Ishikawa (cell line): ENCODE measurements around the gene FOXP1.

ENCODE experiments used
- CEBPB ChIP-seq: IDR thresholded peaks from 2 replicates; pipeline ENCODE4 v1.6.1; 2012
- CREB1 ChIP-seq: IDR thresholded peaks from 2 replicates; pipeline ENCODE4 v1.6.1; 2012; ENCODE audit warnings: low read depth
- EGR1 ChIP-seq: IDR thresholded peaks from 2 replicates; pipeline ENCODE4 v1.6.1; 2012
- EP300 ChIP-seq: IDR thresholded peaks from 2 replicates; pipeline ENCODE4 v1.6.1; 2012; ENCODE audit warnings: borderline replicate concordance
- FOXM1 ChIP-seq: IDR thresholded peaks from 2 replicates; pipeline ENCODE4 v1.6.1; 2012; ENCODE audit warnings: low read depth, borderline replicate concordance
- NFIC ChIP-seq: IDR thresholded peaks from 2 replicates; pipeline ENCODE4 v1.6.1; 2012
- RAD21 ChIP-seq: IDR thresholded peaks from 2 replicates; pipeline ENCODE4 v1.6.1; 2012; ENCODE audit warnings: low read depth
- TAF1 ChIP-seq: IDR thresholded peaks from 2 replicates; pipeline ENCODE4 v1.6.1; 2012; ENCODE audit warnings: low read depth, mild to moderate bottlenecking
- TCF12 ChIP-seq: IDR thresholded peaks from 2 replicates; pipeline ENCODE4 v1.6.1; 2012; ENCODE audit warnings: low read depth
- TEAD4 ChIP-seq: IDR thresholded peaks from 2 replicates; pipeline ENCODE4 v1.6.1; 2012
- ZBTB7A ChIP-seq: IDR thresholded peaks from 2 replicates; pipeline ENCODE4 v1.6.1; 2012; ENCODE audit warnings: low read depth
- TF ChIP-seq, protein P1 (sequence below): IDR thresholded peaks from 2 replicates; pipeline ENCODE4 v1.6.1; 2012; ENCODE audit warnings: low read depth, mild to moderate bottlenecking
- TF ChIP-seq, protein P2 (sequence below): IDR thresholded peaks from 2 replicates; pipeline ENCODE4 v1.6.1; 2012
- TF ChIP-seq, protein P3 (sequence below): IDR thresholded peaks from 2 replicates; pipeline ENCODE4 v1.6.1; 2012

FOXP1 gene

DNA sequence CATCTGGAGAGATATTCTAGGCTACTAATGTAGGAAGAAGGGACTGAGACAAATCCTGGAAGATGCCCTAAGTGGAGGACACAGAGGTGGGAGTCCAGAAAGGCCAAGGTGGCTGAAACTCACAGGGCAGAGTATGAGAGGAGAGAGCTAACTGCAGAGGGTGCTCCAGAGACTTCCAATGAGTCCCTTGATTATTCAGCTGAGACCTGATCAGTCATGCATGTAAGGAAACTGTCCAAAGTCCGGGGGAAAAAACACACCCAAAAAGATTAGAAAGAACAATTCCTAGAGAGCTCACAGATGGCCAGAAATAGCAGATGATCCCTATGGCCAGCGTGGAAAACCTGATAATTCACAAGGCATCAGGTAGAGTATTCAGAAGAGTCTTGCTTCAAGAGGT is 18.7 kb upstream of the FOXP1 start:
- no peak for TF ChIP-seq TEAD4
- no peak for TF ChIP-seq CEBPB
- TF ChIP-seq CREB1: no peak
- no peak for TF ChIP-seq EP300
- TF ChIP-seq NFIC: no peak
- TF ChIP-seq, protein P1, sequence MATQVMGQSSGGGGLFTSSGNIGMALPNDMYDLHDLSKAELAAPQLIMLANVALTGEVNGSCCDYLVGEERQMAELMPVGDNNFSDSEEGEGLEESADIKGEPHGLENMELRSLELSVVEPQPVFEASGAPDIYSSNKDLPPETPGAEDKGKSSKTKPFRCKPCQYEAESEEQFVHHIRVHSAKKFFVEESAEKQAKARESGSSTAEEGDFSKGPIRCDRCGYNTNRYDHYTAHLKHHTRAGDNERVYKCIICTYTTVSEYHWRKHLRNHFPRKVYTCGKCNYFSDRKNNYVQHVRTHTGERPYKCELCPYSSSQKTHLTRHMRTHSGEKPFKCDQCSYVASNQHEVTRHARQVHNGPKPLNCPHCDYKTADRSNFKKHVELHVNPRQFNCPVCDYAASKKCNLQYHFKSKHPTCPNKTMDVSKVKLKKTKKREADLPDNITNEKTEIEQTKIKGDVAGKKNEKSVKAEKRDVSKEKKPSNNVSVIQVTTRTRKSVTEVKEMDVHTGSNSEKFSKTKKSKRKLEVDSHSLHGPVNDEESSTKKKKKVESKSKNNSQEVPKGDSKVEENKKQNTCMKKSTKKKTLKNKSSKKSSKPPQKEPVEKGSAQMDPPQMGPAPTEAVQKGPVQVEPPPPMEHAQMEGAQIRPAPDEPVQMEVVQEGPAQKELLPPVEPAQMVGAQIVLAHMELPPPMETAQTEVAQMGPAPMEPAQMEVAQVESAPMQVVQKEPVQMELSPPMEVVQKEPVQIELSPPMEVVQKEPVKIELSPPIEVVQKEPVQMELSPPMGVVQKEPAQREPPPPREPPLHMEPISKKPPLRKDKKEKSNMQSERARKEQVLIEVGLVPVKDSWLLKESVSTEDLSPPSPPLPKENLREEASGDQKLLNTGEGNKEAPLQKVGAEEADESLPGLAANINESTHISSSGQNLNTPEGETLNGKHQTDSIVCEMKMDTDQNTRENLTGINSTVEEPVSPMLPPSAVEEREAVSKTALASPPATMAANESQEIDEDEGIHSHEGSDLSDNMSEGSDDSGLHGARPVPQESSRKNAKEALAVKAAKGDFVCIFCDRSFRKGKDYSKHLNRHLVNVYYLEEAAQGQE: no peak
- no peak for TF ChIP-seq EGR1
- TF ChIP-seq ZBTB7A: no peak
- no peak for TF ChIP-seq TCF12
- TF ChIP-seq, protein P2, sequence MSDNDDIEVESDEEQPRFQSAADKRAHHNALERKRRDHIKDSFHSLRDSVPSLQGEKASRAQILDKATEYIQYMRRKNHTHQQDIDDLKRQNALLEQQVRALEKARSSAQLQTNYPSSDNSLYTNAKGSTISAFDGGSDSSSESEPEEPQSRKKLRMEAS: no peak

DNA sequence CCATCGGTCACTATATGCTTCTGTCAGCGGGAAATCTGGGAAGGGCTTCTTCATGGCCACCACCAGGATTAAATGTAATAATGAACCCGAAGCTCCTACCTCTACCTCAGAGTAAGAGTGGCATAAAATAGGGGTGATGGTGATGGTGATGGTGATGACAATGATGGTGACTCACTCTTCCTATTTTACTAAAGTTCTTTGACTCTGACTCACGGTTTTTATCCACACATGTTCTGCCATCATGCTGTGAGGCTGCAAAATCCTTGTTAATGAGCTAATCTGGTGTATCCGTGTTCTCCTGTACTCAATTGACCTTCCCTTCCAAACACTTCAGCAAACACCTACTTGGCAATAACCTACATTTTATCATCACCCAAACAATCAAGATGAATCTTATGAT is 18.3 kb upstream of the FOXP1 start:
- TF ChIP-seq NFIC (no peak), CREB1 (no peak), TCF12 (no peak), EP300 (no peak), RAD21 (no peak), FOXM1 (no peak), CEBPB (no peak), ZBTB7A (no peak), EGR1 (no peak)
- TF ChIP-seq, protein P2: no peak
- TF ChIP-seq, protein P1: no peak

DNA sequence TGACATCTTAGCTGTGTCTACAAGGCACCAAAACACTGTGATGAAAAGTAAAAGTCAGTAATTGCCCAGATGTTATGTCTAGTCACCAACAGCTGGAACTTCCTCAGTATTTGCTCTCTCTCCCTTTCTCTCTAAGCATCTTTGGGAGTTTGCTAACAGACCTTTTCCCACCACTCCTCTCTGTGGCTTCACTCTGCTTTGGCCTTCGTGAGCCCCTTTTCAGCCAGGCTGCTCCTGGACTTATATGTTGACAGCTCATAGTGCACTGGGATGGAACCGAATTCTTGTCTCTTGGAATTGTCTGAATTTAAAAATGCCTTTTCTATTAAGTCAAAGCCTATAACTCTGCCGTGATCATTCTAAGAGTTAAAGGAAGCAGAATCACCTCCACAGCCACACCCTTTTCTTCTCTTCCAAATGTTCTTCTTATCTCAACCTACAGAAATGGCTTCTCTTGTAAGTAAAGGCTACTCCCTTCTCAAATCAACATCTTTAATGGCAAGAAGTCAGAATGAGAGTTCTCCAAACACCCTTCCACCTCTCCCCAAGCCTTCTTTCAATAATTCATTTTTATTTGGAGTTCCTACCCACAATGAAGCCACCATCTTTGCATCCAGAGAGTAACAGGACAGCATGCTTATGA is 17.2 kb upstream of the FOXP1 start:
- TF ChIP-seq TEAD4: no peak

DNA sequence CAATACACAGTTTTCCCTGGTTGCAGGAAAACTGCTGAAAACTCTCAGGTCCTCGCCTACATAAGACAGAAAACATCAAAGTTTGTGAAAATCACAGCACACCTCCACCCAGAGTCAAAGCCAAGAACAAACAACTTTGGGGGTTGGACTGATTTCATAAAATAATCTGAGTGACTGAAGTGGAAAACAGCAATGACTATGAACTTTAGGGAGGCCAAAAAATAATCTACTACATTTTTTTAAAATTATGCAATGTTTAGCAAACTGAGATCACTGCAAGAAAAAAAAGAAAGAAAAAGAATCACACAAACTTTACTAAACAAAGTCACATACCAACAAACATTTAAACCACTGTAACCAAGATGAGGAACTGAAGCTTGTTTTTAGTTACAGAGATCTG is 15.9 kb upstream of the FOXP1 start:
- TF ChIP-seq, protein P3, sequence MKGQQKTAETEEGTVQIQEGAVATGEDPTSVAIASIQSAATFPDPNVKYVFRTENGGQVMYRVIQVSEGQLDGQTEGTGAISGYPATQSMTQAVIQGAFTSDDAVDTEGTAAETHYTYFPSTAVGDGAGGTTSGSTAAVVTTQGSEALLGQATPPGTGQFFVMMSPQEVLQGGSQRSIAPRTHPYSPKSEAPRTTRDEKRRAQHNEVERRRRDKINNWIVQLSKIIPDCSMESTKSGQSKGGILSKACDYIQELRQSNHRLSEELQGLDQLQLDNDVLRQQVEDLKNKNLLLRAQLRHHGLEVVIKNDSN: no peak
- TF ChIP-seq CREB1 (no peak), TCF12 (no peak), EGR1 (no peak), FOXM1 (no peak)

DNA sequence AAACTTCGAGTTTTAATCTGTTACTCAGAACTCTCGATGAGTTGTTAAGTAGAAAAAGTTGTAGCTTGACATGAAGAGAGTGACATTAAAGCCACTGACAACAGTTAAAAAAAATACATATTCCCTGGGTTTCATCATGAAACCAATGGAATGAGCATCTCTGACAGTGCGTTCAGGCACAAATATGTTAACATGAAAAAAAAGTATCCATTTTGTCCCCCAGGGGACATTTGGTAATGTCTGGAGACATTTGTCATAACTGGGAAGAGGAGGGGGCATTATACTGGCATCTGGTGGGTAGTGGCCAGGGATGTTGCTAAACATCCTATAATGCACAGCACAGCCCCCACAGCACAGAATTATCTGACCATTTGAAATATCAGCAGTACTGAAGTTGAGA is 14.8 kb upstream of the FOXP1 start:
- TF ChIP-seq NFIC (no peak), EGR1 (no peak), RAD21 (no peak), TAF1 (no peak)

DNA sequence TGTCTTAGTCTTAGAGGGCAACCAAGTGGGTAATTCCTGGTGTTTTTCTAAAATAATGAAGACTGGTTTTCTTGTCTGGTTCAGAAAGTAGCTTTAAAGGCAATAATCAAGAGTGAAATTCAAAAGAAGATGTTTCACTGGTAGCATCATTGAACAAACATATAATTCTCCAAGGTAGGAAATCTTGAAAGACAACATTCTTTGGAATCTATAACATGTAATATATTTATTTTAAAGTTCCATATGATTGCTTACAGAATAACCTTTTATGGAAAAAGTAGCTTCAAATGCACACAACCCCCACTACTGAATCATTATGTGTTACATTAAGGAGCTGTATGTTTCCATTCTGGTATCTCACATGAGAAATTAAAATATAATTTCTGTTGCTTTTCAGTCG is 13.8 kb upstream of the FOXP1 start:
- TF ChIP-seq TEAD4 (no peak), TCF12 (no peak), RAD21 (no peak), EGR1 (no peak), FOXM1 (no peak), NFIC (no peak), TAF1 (no peak)
- TF ChIP-seq, protein P1: no peak
- TF ChIP-seq, protein P3: no peak
